Measurements from ENCODE around the gene TMEM238. TPM values are rescaled to one million over a fixed set of nuclear protein-coding genes. Genes with fewer than 3 reads are reported as not detected.
"Not testable (repeated sequence)": the region's sequence is repeated elsewhere in the genome, so short reads cannot be mapped to it uniquely, and the experiment has no call there.

The TMEM238 gene
- total and polyA plus RNA-seq, 2 experiments from 2014 or later = 0.97 TPM; not detected in 1

GRCh38 chr19:55406091-55406825 lies 22.2 kb upstream of the TMEM238 start:
- peak overlapping the region; percentile 97 for H3K27ac ChIP-seq

GRCh38 chr19:55405638-55406037 lies 21.5 kb upstream of the TMEM238 start:
- in situ Hi-C loops (cut with MboI) = no loop called here
- no peaks in the 10 kb centered on the region; the same call in 1 of the 2 replicates for H4K20me1 ChIP-seq (ENCODE audit: insufficient read depth)
- peak overlapping the region; percentile 63 for H3K4me2 ChIP-seq (ENCODE audit: unreplicated experiment)
- no peak overlapping the region for H3K27ac ChIP-seq
- WGBS, 2 experiments (ENCODE audit: low coverage in 1 of 2, low lambda C conversion rate in 2 of 2, missing lambda C conversion rate in 2 of 2) = 71 to 82% methylated on average over 5 of the region's 5 CpGs
- H3K79me2 ChIP-seq (ENCODE audit: insufficient read depth) = peaks cover 56% of the 10 kb centered on the region
- H3K36me3 ChIP-seq (ENCODE audit: low read depth) = peaks cover 8% of the 10 kb centered on the region; the same call in 1 of the 2 replicates
- no peak for TF ChIP-seq EZH2phosphoT487 (IDR thresholded peaks at IDR 0.05; ENCODE audit: insufficient read depth, low read depth)
- no peak for TF ChIP-seq EZH2 (IDR thresholded peaks at IDR 0.05; ENCODE audit: insufficient read depth, poor library complexity, severe bottlenecking)
- no peak for DNase-seq
- H3K9me3 ChIP-seq (ENCODE audit: low read depth) = no peaks in the 10 kb centered on the region
- peak overlapping the region; percentile 98 for H3K9ac ChIP-seq
- peaks cover 21% of the 10 kb centered on the region for H3F3A ChIP-seq (ENCODE audit: insufficient read depth)
- H3K9me2 ChIP-seq (ENCODE audit: insufficient read depth) = no peaks in the 10 kb centered on the region
- H3K4me1 ChIP-seq (ENCODE audit: insufficient read depth) = peaks cover 14% of the 10 kb centered on the region; the same call in 1 of the 2 replicates
- H2AFZ ChIP-seq = no peak overlapping the region
- H3K27me3 ChIP-seq (replicated peaks; ENCODE audit: insufficient read depth) = no peaks in the 10 kb centered on the region
- H3K4me3 ChIP-seq = peak overlapping the region; percentile 92

More at GRCh38 chr19:55406091-55406825, 22.2 kb upstream of the TMEM238 start:
- peak overlapping the region; percentile 92 for H3K4me3 ChIP-seq
- H3K79me2 ChIP-seq (ENCODE audit: insufficient read depth) = peaks cover 56% of the 10 kb centered on the region
- H4K20me1 ChIP-seq (ENCODE audit: insufficient read depth) = no peaks in the 10 kb centered on the region; the same call in 1 of the 2 replicates
- H3K27me3 ChIP-seq (replicated peaks; ENCODE audit: insufficient read depth) = no peaks in the 10 kb centered on the region
- peak overlapping the region; percentile 98 for H3K9ac ChIP-seq
- H3F3A ChIP-seq (ENCODE audit: insufficient read depth) = peaks cover 18% of the 10 kb centered on the region; the same call in 1 of the 2 replicates
- TF ChIP-seq EZH2phosphoT487 (IDR thresholded peaks at IDR 0.05; ENCODE audit: insufficient read depth, low read depth) = no peak
- H3K4me2 ChIP-seq (ENCODE audit: unreplicated experiment) = peak overlapping the region; percentile 63
- no peaks in the 10 kb centered on the region for H3K9me2 ChIP-seq (ENCODE audit: insufficient read depth)
- no peaks in the 10 kb centered on the region for H3K9me3 ChIP-seq (ENCODE audit: low read depth)
- H2AFZ ChIP-seq = no peak overlapping the region
- WGBS, 2 experiments (ENCODE audit: low coverage in 1 of 2, low lambda C conversion rate in 2 of 2, missing lambda C conversion rate in 2 of 2) = 71 to 72% methylated on average over 13 to 14 of the region's 14 CpGs
- peak; percentile 47 for DNase-seq
- in situ Hi-C loops (cut with MboI) = no loop called here
- H3K36me3 ChIP-seq (ENCODE audit: low read depth) = peaks cover 8% of the 10 kb centered on the region; the same call in 1 of the 2 replicates
- H3K4me1 ChIP-seq (ENCODE audit: insufficient read depth) = peaks cover 14% of the 10 kb centered on the region; the same call in 1 of the 2 replicates

GRCh38 chr19:55402509-55402908 lies 18.4 kb upstream of the TMEM238 start:
- TF ChIP-seq EZH2 (IDR thresholded peaks at IDR 0.05; ENCODE audit: insufficient read depth, poor library complexity, severe bottlenecking) (no peak), EZH2phosphoT487 (IDR thresholded peaks at IDR 0.05; ENCODE audit: insufficient read depth, low read depth) (no peak)
- no peaks in the 10 kb centered on the region for H3K9me3 ChIP-seq (ENCODE audit: low read depth)
- H3K36me3 ChIP-seq (ENCODE audit: low read depth) = peaks cover 8% of the 10 kb centered on the region; the same call in 1 of the 2 replicates
- H3K27ac ChIP-seq = no peak overlapping the region
- H3K9me2 ChIP-seq (ENCODE audit: insufficient read depth) = no peaks in the 10 kb centered on the region
- H3F3A ChIP-seq (ENCODE audit: insufficient read depth) = peaks cover 47% of the 10 kb centered on the region
- H4K20me1 ChIP-seq (ENCODE audit: insufficient read depth) = no peaks in the 10 kb centered on the region; the same call in 1 of the 2 replicates
- H3K79me2 ChIP-seq (ENCODE audit: insufficient read depth) = peaks cover 56% of the 10 kb centered on the region
- H3K4me2 ChIP-seq (ENCODE audit: unreplicated experiment) = no peak overlapping the region
- H3K4me1 ChIP-seq (ENCODE audit: insufficient read depth) = peaks cover 11% of the 10 kb centered on the region; the same call in 1 of the 2 replicates
- in situ Hi-C loops (cut with MboI) = no loop called here
- 95 to 100% methylated on average over 2 of the region's 2 CpGs for WGBS, 2 experiments (ENCODE audit: low coverage in 1 of 2, low lambda C conversion rate in 2 of 2, missing lambda C conversion rate in 2 of 2)
- H3K4me3 ChIP-seq = no peak overlapping the region
- H2AFZ ChIP-seq = no peak overlapping the region
- no peak overlapping the region for H3K9ac ChIP-seq
- H3K27me3 ChIP-seq (replicated peaks; ENCODE audit: insufficient read depth) = no peaks in the 10 kb centered on the region
- no peak for DNase-seq

- H3K36me3 ChIP-seq (ENCODE audit: low read depth); H4K20me1 ChIP-seq (ENCODE audit: insufficient read depth); H3K27me3 ChIP-seq (replicated peaks; ENCODE audit: insufficient read depth); H3K9ac ChIP-seq; H3K4me3 ChIP-seq; H3K27ac ChIP-seq; H3K9me3 ChIP-seq (ENCODE audit: low read depth); in situ Hi-C loops (cut with MboI); H3K4me1 ChIP-seq (ENCODE audit: insufficient read depth); H3K4me2 ChIP-seq (ENCODE audit: unreplicated experiment); H2AFZ ChIP-seq; DNase-seq; H3K9me2 ChIP-seq (ENCODE audit: insufficient read depth): not testable (repeated sequence)
- peaks cover 49% of the 10 kb centered on the region for H3F3A ChIP-seq (ENCODE audit: insufficient read depth)
- 77 to 81% methylated on average over 5 to 18 of the region's 28 CpGs for WGBS, 2 experiments (ENCODE audit: low coverage in 1 of 2, low lambda C conversion rate in 2 of 2, missing lambda C conversion rate in 2 of 2)
- H3K79me2 ChIP-seq (ENCODE audit: insufficient read depth) = peaks cover 45% of the 10 kb centered on the region
Measured at GRCh38 chr19:55401390-55401789, 17.3 kb upstream of the TMEM238 start.
